Measurements from ENCODE around the gene ZKSCAN5.
"Not testable (repeated sequence)": the region's sequence is repeated elsewhere in the genome, so short reads cannot be mapped to it uniquely, and the experiment has no call there.

The ZKSCAN5 gene

GRCh38 chr7:99498546-99498944, 5.9 kb upstream of the ZKSCAN5 start:
- DNase-seq, result no peak

- DNase-seq, result no peak
These were observed 5.1 kb upstream of the ZKSCAN5 start for GRCh38 chr7:99499371-99499720.

- DNase-seq, result peak; percentile 83 to 87
These were observed 4.5 kb upstream of the ZKSCAN5 start, which contains the start of gene ZNF394 for GRCh38 chr7:99499721-99500636. TSS of gene ZNF394 (minus strand) at chr7:99500281. CDS start at chr7:99500093, 188 bp downstream.

- DNase-seq, result no peak
These were observed 3.8 kb upstream of the ZKSCAN5 start for GRCh38 chr7:99500637-99501009.

GRCh38 chr7:99501236-99501635, 3.2 kb upstream of the ZKSCAN5 start:
- DNase-seq, result not testable (repeated sequence)

- DNase-seq, result no peak
These were observed 220 bp upstream of the ZKSCAN5 start for GRCh38 chr7:99504281-99504602.

GRCh38 chr7:99505324-99505662, 831 bp downstream of the ZKSCAN5 start:
- DNase-seq, result no peak

- no peak for DNase-seq
These were observed 9.6 kb downstream of the ZKSCAN5 start for GRCh38 chr7:99514050-99514449.

GRCh38 chr7:99521399-99521798, 16.9 kb downstream of the ZKSCAN5 start:
- DNase-seq, result no peak

GRCh38 chr7:99525713-99526440, 21.4 kb downstream of the ZKSCAN5 start:
- DNase-seq, result peak in 1 of 2 experiments; percentile 16

GRCh38 chr7:99531354-99531765, 26.9 kb downstream of the ZKSCAN5 start:
- DNase-seq, result no peak

- DNase-seq, result no peak
These were observed 31.2 kb downstream of the ZKSCAN5 start for GRCh38 chr7:99535667-99536066.

GRCh38 chr7:99539213-99539811, 34.9 kb downstream of the ZKSCAN5 start:
- no peak for DNase-seq

- DNase-seq, result no peak
These were observed 36.1 kb downstream of the ZKSCAN5 start for GRCh38 chr7:99540542-99540941.

- no peak for DNase-seq
These were observed 36.8 kb downstream of the ZKSCAN5 start for GRCh38 chr7:99541212-99541611.

GRCh38 chr7:99543081-99543671, 38.7 kb downstream of the ZKSCAN5 start:
- DNase-seq, result no peak

- no peak for DNase-seq
These were observed 39.5 kb downstream of the ZKSCAN5 start for GRCh38 chr7:99543916-99544315.

GRCh38 chr7:99545308-99545707, 40.8 kb downstream of the ZKSCAN5 start:
- DNase-seq, result not testable (repeated sequence)

- not testable (repeated sequence) for DNase-seq
These were observed 45.1 kb downstream of the ZKSCAN5 start for GRCh38 chr7:99549545-99549944.

- DNase-seq, result no peak
These were observed 46.9 kb downstream of the ZKSCAN5 start for GRCh38 chr7:99551334-99551733.

GRCh38 chr7:99551767-99552463, 47.5 kb downstream of the ZKSCAN5 start, which contains the start of gene FAM200A:
TSS of gene FAM200A (minus strand) at chr7:99552114. CDS start at chr7:99548407, 3,707 bp downstream.
- DNase-seq, result peak; percentile 80 to 84

GRCh38 chr7:99553039-99553438, 48.6 kb downstream of the ZKSCAN5 start:
- DNase-seq, result no peak

- no peak for DNase-seq
These were observed 50.5 kb downstream of the ZKSCAN5 start for GRCh38 chr7:99554939-99555338.

All from stimulated activated CD4-positive, alpha-beta T cell treated with anti-CD3 and anti-CD28 coated beads, Interleukin-4, amount 100 ng/mL, for 4 hours (primary cell).